Measurements from ENCODE around the gene PHLDA2. TPM values are rescaled to one million over a fixed set of nuclear protein-coding genes. Genes with fewer than 3 reads are reported as not detected.

PHLDA2 gene
- 71.3 and 193 TPM in 2 replicates for total RNA-seq (2014; rRNA removed; shearing (Covaris generic))
- polyA plus RNA-seq (2015; cell fraction: cytosol; rRNA removed) = 279 and 295 TPM in 2 replicates
- 40.8 and 82.2 TPM in 2 replicates for polyA plus RNA-seq (2015; cell fraction: nucleus; rRNA removed)

DNA sequence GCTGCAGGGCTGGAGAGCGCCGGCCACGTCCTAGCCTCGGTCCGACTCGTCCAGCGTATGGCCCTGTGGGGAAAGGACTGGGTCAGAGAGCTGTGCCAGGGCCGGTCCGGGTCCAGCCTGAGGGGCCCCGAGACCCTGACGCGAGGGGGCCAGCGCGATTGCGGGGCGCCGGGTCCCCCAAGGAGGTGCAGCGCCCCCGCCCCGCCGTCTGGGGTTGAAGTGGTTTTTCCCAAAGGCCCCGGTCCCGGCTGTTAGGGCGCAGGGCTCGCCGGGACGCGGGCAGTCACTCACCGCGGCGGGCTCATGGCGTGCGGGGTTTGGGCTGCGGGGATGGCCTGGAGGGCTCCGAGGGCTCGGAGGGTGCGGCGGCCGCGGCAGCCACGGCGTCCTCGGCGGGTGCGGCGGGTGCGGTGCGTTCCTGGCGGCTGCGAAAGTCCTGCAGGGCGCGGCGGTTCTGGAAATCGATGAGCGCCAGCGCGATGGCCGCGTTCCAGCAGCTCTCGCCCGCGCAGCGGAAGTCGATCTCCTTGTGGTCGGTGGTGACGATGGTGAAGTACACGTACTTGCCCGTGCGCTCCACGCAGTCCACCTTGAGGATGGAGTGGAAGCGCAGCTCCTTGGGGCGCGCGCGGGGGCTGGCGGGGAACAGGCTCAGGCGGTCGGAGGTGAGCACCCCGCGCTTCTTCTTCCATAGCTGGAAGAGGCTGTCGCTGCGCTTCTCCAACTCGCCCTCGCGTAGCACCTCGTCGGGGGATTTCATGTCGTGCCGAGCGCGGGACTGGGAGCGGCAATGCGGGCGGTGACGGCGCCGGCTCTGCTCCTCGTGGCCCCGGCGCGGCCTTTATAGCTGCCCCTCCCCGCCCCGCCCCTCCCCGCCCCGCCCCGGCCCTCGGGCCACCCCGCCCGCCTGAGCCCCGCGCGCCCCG, at the start of gene PHLDA2:
Gene PHLDA2 (minus strand): TSS at position 816 of the 926 bp plus-strand sequence. CDS start 56 bp downstream, at position 760.
- peak; percentile 72 for DNase-seq (ENCODE audit: low read depth)

GRCh38 chr11:2977113-2977512, 47.9 kb upstream of the PHLDA2 start:
- no peak for DNase-seq (ENCODE audit: low read depth)

DNA sequence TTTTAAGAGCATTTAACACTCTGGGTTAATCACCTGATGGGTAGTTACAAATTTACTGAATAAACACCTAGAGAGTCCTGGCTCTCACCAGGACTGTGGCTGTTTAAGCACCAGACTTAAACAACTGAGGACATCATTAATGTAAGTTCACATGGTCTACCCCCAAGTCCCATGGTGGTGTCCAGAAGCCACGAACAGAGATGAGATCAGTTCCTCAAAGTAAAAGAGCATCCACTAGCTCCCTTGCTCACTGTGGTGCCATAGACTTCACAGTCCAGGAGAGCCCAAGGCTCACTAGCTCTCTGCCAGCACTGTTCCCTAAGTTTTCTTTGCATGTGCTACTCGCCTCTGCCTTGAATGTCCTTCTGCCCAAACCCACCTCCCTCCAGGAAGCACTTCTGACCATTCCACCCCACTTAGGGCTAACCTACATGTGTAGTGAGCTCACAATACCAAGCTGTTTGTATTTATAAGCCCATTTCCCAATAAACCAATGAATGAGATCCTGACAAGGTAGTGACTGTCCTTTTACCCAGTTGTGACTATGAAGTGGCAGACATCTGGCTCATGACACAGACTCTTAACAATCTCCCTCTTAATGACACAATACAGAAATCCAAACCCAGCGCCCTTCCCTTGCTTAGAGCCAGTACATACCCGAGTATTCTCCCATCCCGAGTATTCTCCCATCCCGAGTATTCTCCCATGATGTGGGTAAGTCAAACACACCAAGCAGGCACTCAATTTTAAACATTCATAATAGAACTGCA, 47.3 kb upstream of the PHLDA2 start:
- DNase-seq (ENCODE audit: low read depth) = no peak

GRCh38 chr11:2975594-2975993, 46.4 kb upstream of the PHLDA2 start:
- DNase-seq (ENCODE audit: low read depth) = peak; percentile 29

DNA sequence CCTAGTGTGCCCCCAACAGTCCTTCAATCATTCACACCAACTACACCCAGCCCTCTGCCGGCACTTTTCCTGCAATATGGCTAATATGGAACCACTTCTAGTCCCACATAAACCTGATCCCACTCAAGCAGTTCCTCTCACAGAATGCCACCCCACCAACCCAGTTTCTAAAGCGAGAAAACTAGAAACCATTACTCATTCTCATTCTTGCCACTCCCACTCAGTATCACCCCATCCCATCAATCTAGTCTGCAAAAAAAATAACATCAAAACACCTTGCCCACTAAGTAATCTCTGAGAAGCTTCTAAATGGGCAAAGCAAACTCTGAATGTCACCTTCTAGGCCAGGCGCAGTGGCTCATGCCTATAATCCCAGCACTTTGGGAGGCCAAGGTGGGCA, 45.1 kb upstream of the PHLDA2 start:
- DNase-seq (ENCODE audit: low read depth) = no peak

DNA sequence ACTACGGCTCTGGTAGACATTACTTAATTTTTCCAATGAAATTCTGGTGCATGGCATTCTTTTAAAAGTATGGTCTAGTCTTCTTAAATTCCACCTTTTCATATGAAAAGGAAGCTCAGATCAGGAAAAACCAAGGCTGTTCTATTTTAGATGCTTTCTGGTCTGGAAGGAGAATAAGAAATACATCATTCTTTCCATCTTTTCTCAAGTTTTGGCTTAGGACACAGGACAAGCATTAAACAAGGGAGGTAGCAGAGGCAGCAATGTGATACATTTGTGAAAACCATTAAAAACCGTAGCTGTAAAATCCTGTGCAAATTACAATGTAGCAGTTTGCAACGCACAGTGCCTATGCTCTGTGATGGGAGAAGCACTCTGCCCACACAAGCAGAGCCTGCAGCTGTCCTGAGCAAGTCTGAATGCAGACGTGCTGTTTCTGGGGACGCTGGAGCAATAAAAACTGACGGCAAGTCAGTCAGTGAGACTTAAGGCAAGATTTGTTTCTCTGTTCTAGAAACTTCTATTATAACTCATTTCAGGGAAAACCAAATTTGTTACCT, 39.2 kb upstream of the PHLDA2 start:
- DNase-seq (ENCODE audit: low read depth) = no peak

DNA sequence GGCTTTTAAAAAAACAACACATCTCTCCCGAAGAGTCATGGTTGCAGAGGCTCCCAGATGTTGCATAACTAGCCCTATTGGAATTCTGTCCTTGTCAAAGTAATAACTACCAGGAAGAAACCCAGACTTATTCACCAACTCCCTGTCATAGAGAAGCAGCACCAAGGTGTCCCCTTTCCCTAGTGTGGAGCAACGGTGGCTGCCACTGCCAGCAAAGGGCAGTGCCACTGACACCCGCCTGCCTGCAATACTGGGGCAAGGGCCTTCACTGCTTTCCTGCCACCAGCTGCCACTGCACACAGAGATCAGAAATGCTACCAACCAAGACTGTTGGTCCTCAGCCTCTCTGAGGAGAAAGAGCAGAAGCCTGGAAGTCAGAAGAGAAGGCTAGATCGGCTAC, 35.6 kb upstream of the PHLDA2 start:
- no peak for DNase-seq (ENCODE audit: low read depth)

- no peak for DNase-seq (ENCODE audit: low read depth)
These were observed 34.5 kb upstream of the PHLDA2 start for GRCh38 chr11:2963761-2964160.

DNA sequence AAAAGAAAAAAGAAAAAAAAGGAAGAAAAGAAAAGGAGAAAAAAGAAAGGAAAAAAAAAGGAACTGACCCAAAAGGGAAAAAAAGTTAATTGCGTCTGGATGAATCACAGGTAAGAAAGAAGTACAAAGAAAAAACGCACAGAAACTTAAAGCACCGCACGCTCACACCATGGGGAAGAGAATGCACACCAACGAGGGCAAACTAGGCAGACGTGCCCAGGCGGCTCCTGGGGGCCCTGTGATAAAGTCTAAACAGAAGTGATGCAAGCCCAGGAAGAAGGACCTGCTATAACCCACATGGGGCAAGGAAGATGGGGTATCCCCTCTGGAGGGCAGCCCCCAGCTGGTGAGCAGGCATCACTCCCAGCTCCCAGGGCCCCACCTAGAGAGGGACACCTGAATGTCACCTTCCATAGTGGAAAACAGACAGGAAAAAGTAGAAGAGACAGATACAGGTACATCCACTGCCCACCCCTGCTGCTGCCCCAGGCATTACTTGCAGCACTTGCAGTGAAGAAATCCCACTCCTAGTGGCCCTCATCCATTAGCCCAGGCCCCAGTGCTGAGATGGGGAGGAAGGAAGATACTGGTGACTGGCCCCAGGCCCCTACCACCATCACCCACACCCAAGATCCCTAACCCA, 34.0 kb upstream of the PHLDA2 start:
- no peak for DNase-seq (ENCODE audit: low read depth)

GRCh38 chr11:2961080-2961479, 31.9 kb upstream of the PHLDA2 start:
- DNase-seq (ENCODE audit: low read depth) = no peak

GRCh38 chr11:2960139-2960538, 30.9 kb upstream of the PHLDA2 start:
- no peak for DNase-seq (ENCODE audit: low read depth)

DNA sequence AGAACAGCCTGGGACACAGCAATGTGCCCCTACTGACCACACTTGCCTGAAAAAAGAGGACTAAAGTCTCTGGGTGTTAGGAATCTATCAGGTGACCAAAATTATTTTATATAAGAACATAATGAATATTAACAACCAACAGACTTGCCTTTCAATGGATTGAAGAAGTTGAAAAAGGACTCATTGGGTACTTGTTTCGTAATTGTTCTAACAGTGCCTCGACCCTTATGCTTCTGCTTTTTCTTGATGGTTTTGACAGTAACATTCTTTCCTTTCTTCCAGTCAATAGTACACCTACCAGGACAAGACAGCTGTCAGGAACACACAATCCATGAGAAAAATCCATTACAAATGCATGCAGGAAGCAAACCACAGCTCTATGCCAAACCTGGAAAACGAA, 29.0 kb upstream of the PHLDA2 start:
- no peak for DNase-seq (ENCODE audit: low read depth)

GRCh38 chr11:2955906-2956476, 26.8 kb upstream of the PHLDA2 start:
- no peak for DNase-seq (ENCODE audit: low read depth)

DNA sequence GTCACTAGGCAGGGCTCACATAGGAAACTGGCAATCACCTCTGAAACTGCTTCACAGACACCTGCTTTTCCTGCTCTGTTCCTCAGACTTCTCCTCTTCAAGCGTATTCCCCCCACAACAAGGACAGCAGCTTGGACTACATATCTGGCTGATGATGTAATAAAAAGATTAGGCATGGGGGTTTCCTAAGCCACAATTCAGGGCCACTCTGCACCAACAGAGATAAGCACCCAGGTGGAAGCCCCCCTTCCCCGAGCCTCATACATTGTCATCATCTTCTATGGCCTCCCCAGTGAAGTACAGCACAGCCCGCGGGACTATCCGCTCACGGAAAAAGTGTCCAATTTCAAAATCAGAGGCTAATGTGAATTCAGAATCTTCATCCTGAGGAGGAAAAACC, 25.0 kb upstream of the PHLDA2 start:
- DNase-seq (ENCODE audit: low read depth) = no peak

DNA sequence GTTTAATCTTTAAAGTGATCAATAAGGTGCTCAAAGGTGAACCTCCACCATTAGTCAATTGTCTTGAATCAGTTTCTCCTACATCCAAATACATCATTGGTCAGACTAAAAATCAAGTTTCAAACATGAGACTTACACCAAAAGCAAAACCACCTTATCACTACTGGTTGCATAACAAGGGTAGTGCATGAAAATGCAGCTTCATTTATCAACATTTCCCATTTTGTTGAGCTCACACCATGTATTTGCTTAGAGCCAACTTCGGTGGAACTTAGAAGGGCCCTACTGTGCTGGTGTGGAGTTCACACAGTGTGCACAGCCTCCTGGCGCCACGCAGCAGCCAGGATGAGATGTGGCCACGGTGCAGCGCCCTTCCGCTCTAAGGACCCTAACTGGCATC, 23.1 kb upstream of the PHLDA2 start:
- DNase-seq (ENCODE audit: low read depth) = no peak

DNA sequence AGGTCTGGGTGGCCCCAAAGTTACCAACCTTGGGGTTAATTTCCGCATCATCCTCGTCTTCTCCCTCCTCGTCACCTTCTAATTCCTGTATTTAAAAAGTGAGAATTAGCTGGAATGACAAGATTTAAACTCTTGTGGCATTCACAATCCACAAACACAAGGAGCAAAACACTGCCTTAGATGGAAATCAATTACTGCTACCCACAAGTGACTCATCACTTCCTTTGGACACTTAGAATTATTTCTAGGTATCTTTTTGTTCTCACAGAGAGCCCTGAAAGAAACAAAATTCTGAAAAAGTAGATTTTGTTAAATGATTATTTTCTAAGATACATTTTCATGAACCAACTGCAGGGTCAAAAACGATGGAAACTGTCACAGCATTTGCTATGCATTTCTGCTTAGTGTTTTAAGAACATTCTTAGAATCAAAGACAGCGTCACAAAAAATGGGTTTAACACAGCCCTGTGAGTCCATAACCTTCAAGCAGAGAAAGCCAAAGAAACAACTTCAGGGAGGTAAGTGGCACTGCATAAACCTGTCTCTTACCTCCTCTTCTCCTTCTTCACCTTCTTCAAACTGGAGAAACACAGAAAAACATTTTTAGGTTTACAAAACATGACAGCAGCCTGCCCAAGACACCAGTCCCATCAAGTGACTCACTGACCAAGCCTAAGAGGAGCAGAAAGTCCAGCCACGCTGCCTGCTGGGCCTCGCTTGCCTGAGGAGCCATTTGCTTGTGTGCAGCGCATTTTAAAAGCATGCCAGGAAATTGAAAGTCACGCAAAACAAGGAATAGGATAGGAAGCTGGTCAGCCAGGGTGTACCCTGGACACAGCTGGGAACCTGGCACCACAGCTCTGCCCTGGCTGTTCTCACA, 22.3 kb upstream of the PHLDA2 start:
- DNase-seq (ENCODE audit: low read depth) = peak; percentile 81

DNA sequence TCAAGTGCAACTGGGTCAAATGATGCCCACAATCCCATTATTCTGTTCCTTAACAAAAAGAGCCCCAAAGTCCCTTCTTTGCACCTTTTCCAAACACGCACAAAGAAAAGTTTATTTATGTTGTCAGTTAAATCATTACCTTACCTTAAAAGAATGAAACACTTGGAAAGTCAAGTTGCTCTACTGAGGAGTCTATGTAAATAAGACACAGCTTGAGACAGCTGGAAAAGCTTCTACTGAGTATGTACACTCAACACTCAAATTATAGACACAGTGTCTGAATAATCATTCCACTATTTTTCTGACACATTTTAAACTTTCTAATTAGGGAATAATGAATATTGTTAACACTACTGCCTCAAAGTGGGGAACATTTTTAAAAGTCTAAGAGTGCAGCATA, 21.6 kb upstream of the PHLDA2 start:
- DNase-seq (ENCODE audit: low read depth) = no peak

GRCh38 chr11:2949920-2950319, 20.7 kb upstream of the PHLDA2 start:
- no peak for DNase-seq (ENCODE audit: low read depth)

GRCh38 chr11:2947744-2948143, 18.5 kb upstream of the PHLDA2 start:
- no peak for DNase-seq (ENCODE audit: low read depth)

GRCh38 chr11:2945757-2946287, 16.6 kb upstream of the PHLDA2 start:
- DNase-seq (ENCODE audit: low read depth) = no peak

Data from HT1080 (cell line).